GM12864 (cell line): ENCODE measurements around the gene ACTN2.

Experiments used
- DNase-seq: peaks from one replicate; pipeline ENCODE4 v3.0.0-alpha.2; 2011; ENCODE audit warnings: low read depth
- H3K4me3 ChIP-seq: 2 replicates; pipeline ENCODE4 v1.5.1; 2011; ENCODE audit warnings: mild to moderate bottlenecking, low read depth, low read length, control low read depth
- CTCF ChIP-seq: IDR thresholded peaks from 2 replicates; pipeline ENCODE4 v1.5.1; 2011; ENCODE audit warnings: low read depth, mild to moderate bottlenecking, moderate library complexity, low read length, control low read depth, inconsistent platforms; ENCODE audit errors: missing control alignments

ACTN2 gene

GRCh38 chr1:236800002-236800620, 113.8 kb downstream of the ACTN2 start:
- TF ChIP-seq CTCF = no peak
- no peak overlapping the region for H3K4me3 ChIP-seq
- no peak for DNase-seq

- TF ChIP-seq CTCF = no peak
- H3K4me3 ChIP-seq = no peak overlapping the region
- DNase-seq = no peak
Observed at GRCh38 chr1:236800623-236801022, 114.3 kb downstream of the ACTN2 start.

GRCh38 chr1:236802264-236802663, 116.0 kb downstream of the ACTN2 start:
- TF ChIP-seq CTCF = no peak
- H3K4me3 ChIP-seq = no peak overlapping the region
- DNase-seq = no peak

GRCh38 chr1:236806634-236807033, 120.3 kb downstream of the ACTN2 start:
- no peak for TF ChIP-seq CTCF
- no peak for DNase-seq

DNA sequence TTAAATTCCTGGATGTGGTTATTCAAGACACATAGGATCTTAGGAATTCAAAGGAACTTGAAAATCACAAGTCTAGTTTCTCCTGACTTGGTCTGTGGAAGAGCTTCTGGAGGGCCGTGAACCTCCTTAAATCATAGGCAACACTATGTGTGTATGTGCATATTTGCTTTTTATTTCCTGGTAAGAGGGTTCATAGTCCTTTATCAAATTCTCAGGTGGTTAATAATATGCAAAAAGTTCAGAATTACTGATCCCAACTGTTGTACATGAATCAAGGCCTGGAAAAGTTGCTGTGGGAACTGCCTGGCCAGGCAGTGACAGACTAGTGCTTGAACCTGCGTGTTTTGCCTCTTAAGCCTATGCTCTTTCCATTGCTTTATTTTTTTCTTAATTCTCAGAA, 121.7 kb downstream of the ACTN2 start:
- TF ChIP-seq CTCF = no peak
- no peak overlapping the region for H3K4me3 ChIP-seq
- no peak for DNase-seq

More at GRCh38 chr1:236806634-236807033, 120.3 kb downstream of the ACTN2 start:
- no peak overlapping the region for H3K4me3 ChIP-seq

DNA sequence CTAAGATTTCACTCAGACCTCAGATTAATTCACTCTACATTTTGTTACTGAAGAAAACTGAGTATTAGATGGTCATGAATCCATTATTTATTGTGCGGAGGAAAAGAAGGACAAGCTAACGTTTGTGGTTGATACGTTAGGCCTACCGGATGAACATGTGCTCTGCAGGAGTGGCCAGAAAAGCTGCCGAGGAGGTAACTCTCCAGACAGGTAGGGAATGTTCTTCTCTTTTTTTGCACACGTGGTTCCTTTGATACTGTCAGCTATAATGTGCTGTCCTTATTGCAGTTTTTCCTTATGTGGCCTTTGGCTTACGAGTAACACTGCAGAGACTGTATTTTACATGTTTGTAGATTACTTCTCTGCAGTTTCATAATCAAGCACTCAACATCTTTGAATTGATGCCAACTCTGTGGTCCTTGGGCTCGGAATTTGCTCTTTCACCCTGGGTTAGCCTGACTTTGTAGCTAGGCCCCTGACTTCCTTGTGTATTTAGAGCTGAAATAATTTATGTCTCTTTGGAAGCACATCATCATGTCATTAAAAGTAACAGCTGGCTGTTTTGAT, 122.3 kb downstream of the ACTN2 start:
- H3K4me3 ChIP-seq = no peak overlapping the region
- no peak for DNase-seq
- TF ChIP-seq CTCF = no peak

DNA sequence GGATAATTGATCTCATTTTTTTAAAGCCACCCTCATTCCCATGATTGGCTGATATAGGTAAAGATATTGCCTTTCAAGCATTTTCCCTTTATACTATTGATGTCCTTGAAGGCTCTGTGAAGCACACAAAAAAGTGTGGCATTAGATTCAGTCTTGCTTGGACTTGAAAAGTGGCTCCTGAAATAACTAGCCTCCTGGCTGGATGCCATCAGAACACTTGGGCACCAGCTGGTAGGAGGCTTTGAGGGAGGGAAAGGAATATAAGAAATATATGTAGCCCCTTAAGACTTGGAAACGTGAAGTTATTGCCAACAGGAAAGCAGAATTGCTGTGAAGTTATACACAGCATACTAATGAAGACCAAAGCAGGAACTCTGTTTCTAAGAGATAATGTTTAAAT, 122.8 kb downstream of the ACTN2 start:
- TF ChIP-seq CTCF = no peak
- DNase-seq = no peak

More for the DNA sequence above, 122.8 kb downstream of the ACTN2 start:
- H3K4me3 ChIP-seq = no peak overlapping the region
